Suprapubic skin (tissue), 4 donors: ENCODE measurements around the gene FGF3.

Experiments used
- CTCF ChIP-seq, 2 donors: fragments of 200-600 bp in 1 of 2; fragments of 450-650 bp in 1 of 2; sonication (generic) in 1 of 2; IDR thresholded peaks; one replicate each; pipeline ENCODE4 v1.5.1; 2016 to 2019; ENCODE audit warnings: antibody characterized with exemption in 2 of 2, mild to moderate bottlenecking in 1 of 2, moderate library complexity in 1 of 2
- POLR2A ChIP-seq, 2 donors: fragments of 450-650 bp; IDR thresholded peaks; one replicate each; pipeline ENCODE4 v1.6.1; 2017; ENCODE audit warnings: antibody characterized with exemption in 2 of 2, mild to moderate bottlenecking in 2 of 2, moderate library complexity in 2 of 2
- POLR2AphosphoS5 ChIP-seq, 3 donors: sonication (generic); formaldehyde crosslinking; IDR thresholded peaks; one replicate each; pipeline ENCODE4 v1.6.1; 2017; ENCODE audit warnings: antibody characterized with exemption in 3 of 3

- no peak for TF ChIP-seq CTCF (IDR thresholded peaks at IDR 0.05)
- TF ChIP-seq POLR2AphosphoS5 (IDR thresholded peaks at IDR 0.05) = no peak
- no peak for TF ChIP-seq POLR2A (IDR thresholded peaks at IDR 0.05)
These were observed 27.7 kb downstream of the FGF3 start for GRCh38 chr11:69791276-69792180.
